K562 (cell line): Measurements from ENCODE around the gene RPUSD1. TPM values are rescaled to one million over a fixed set of nuclear protein-coding genes. Genes with fewer than 3 reads are reported as not detected.
A peak's percentile ranks its signal among the peaks of the same experiment; 100 is the strongest.

Source experiments
- BACH1 ChIP-seq: fragments of 200-800 bp; sonication (Bioruptor generic); IDR thresholded peaks from 2 replicates; pipeline ENCODE4 v1.6.1; 2016; ENCODE audit warnings: missing genetic modification characterization, missing compliant biosample characterization
- FOXJ2 ChIP-seq: fragments of 200-800 bp; sonication (Bioruptor generic); IDR thresholded peaks from 2 replicates; pipeline ENCODE4 v1.6.1; 2016; ENCODE audit warnings: missing genetic modification characterization, missing compliant biosample characterization
- GTF2A2 ChIP-seq: IDR thresholded peaks from 2 replicates; pipeline ENCODE4 v1.6.1; 2016; ENCODE audit warnings: mild to moderate bottlenecking, missing genetic modification characterization, missing compliant biosample characterization
- ILF3 ChIP-seq: fragments of 450-650 bp; IDR thresholded peaks from 2 replicates; pipeline ENCODE4 v1.6.1; 2018; ENCODE audit warnings: antibody characterized with exemption, mild to moderate bottlenecking, moderate library complexity, borderline replicate concordance
- KDM4B ChIP-seq, 2 experiments: fragments of 450-650 bp in 1 of 2; sonication (generic) in 1 of 2; IDR thresholded peaks; 2 replicates each; pipeline ENCODE4 v1.6.1; 2016 to 2017; ENCODE audit warnings: borderline replicate concordance in 2 of 2, antibody characterized with exemption in 1 of 2, low read depth in 1 of 2, mild to moderate bottlenecking in 1 of 2
- MCM7 ChIP-seq, 2 experiments: fragments of 450-650 bp; IDR thresholded peaks; 2 replicates each; pipeline ENCODE4 v1.6.1; 2016 to 2018
- NFIX ChIP-seq: fragments of 250-450 bp; sonication (Bioruptor Pico); IDR thresholded peaks from 2 replicates; pipeline ENCODE4 v1.4.0; 2020; ENCODE audit warnings: low read depth, mild to moderate bottlenecking, moderate library complexity
- NONO ChIP-seq, 2 experiments: fragments of 200-400 bp in 1 of 2; fragments of 450-650 bp in 1 of 2; formaldehyde crosslinking in 1 of 2; IDR thresholded peaks; 2 replicates each; pipeline ENCODE4 v1.6.1; 2017; ENCODE audit warnings: low read depth in 2 of 2, mild to moderate bottlenecking in 2 of 2, moderate library complexity in 2 of 2, low read length in 1 of 2
- PHB ChIP-seq: fragments of 250-450 bp; sonication (Bioruptor Pico); IDR thresholded peaks from 2 replicates; pipeline ENCODE4 v1.5.0; 2021
- RAD21 ChIP-seq, 2 experiments: fragments of 250-450 bp in 1 of 2; fragments of 450-650 bp in 1 of 2; sonication (Bioruptor Pico) in 1 of 2; formaldehyde crosslinking in 1 of 2; IDR thresholded peaks in 1 of 2; conservative IDR thresholded peaks in 1 of 2; 2 replicates each; pipeline versions ENCODE4 v1.4.0 to v1.8.0; 2020 to 2022; ENCODE audit warnings: mild to moderate bottlenecking in 2 of 2, moderate library complexity in 1 of 2
- SIN3B ChIP-seq: fragments of 450-650 bp; IDR thresholded peaks from 2 replicates; pipeline ENCODE4 v1.6.1; 2017; ENCODE audit warnings: low read depth, mild to moderate bottlenecking, moderate library complexity
- SMAD2 ChIP-seq: fragments of 150-350 bp; IDR thresholded peaks from 2 replicates; pipeline ENCODE4 v1.6.1; 2014; ENCODE audit warnings: low read depth, mild to moderate bottlenecking, low read length
- ZBTB7A ChIP-seq: IDR thresholded peaks from 2 replicates; pipeline ENCODE4 v1.6.1; 2011; ENCODE audit warnings: low read depth, mild to moderate bottlenecking, low read length, moderate library complexity, borderline replicate concordance; ENCODE audit not compliant: control insufficient read depth
- ZNF75A ChIP-seq: fragments of 450-650 bp; formaldehyde crosslinking; IDR thresholded peaks from 2 replicates; pipeline ENCODE4 v1.4.0; 2020; ENCODE audit warnings: mild to moderate bottlenecking
- ZSCAN32 ChIP-seq: fragments of 450-650 bp; formaldehyde crosslinking; IDR thresholded peaks from 2 replicates; pipeline ENCODE4 v1.4.0; 2020; ENCODE audit warnings: mild to moderate bottlenecking, moderate library complexity
- polyA plus RNA-seq, 8 experiments: library from polyadenylated mRNA; depleted of rRNA in 4 of 8; stranded (reverse) in 5 of 8; unstranded in 3 of 8; fragments of >200 nt; fragmentation: Nextera tagmentation in 2 of 8; fragmentation: Illumina TruSeq in 1 of 8; extraction: Ambion mirVana in 2 of 8; extraction: Trizol in 1 of 8; gene quantifications; 2 replicates each; pipeline versions ENCODE4 v1.2.1 to v1.2.3, GENCODE V29; 2011 to 2014; ENCODE audit warnings: inconsistent platforms in 1 of 8, missing spikeins in 1 of 8
- total RNA-seq, 7 experiments: library from RNA; depleted of rRNA in 6 of 7; stranded (reverse); fragments of >200 nt in 6 of 7; fragmentation: Illumina TruSeq in 2 of 7; extraction: Trizol in 2 of 7; gene quantifications; 2 replicates each; pipeline versions ENCODE4 v1.2.1 to v1.2.3, GENCODE V29; 2011 to 2021; ENCODE audit warnings: low replicate concordance in 1 of 7
- TF ChIP-seq, protein P1 (sequence below), 2 experiments: IDR thresholded peaks; 2 replicates each; pipeline ENCODE4 v1.6.1; 2012; ENCODE audit warnings: improper control_type of control experiment in 2 of 2, low read depth in 2 of 2, low read length in 2 of 2, borderline replicate concordance in 1 of 2
- TF ChIP-seq, protein P2 (sequence below): fragments of 450-650 bp; formaldehyde crosslinking; IDR thresholded peaks from 2 replicates; pipeline ENCODE4 v1.4.0; 2022; ENCODE audit warnings: missing genetic modification characterization
- TF ChIP-seq, protein P3 (sequence below): sonication (generic); formaldehyde crosslinking; IDR thresholded peaks from 2 replicates; pipeline ENCODE4 v1.8.0; 2022; ENCODE audit warnings: missing genetic modification reagents, mild to moderate bottlenecking, borderline replicate concordance
- TF ChIP-seq, protein P4 (sequence below): sonication (generic); formaldehyde crosslinking; IDR thresholded peaks from 2 replicates; pipeline ENCODE4 v1.8.1; 2023; ENCODE audit warnings: mild to moderate bottlenecking, missing genetic modification reagents

Gene RPUSD1
- total and polyA plus RNA-seq, 9 of the 15 experiments (the other 6 are each of a cell fraction or from before 2014, with no cell fraction given) = 0.45 to 56.6 (median 12.0) TPM

DNA sequence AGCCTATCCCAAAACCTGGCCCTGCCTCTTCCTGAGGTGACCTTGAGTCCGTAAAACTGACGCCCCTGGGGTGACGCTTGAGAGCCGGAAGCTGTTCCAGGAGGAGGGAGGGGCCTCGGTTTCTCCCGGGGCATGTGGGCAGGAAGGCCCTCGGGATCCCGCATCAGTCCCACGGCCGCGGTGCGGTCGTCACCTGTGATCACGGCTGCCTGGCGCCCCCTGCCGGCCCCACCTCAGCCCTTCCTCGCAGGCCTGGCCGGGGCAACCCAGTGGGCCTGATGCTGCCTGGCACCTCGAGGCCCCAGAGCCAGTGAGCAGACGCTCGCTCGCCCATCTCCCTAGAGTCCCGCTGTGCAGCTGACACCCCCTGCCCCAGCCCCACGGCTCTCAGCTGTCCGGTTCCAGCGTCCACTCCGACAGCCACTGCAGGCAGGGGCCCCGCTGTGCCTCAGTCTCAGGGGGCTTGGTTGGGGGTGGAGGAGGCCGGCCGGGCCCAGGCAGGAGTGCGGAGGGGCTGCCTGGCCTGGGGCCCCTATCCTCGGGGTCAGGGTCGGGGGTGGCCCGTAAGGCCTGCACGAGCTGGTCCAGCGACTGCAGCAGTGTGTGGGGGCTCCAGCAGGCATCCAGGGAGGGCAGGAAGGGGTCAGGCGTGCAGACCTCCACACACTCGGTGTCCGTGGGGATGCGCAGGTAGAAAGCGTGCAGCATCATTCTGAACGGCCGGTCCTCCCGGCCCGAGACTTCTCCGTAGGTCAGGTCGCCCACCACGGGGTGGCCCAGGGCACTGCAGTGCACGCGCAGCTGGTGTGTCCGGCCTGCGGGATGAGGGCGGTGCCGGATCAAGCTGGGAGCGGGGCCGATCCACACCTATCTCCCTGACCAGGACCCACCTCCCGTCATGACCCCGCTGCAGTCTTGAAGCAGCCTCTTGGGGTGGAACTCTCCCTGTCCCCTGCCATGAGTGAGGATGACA is 2.3 kb downstream of the RPUSD1 start (continued):
- TF ChIP-seq, protein P1, sequence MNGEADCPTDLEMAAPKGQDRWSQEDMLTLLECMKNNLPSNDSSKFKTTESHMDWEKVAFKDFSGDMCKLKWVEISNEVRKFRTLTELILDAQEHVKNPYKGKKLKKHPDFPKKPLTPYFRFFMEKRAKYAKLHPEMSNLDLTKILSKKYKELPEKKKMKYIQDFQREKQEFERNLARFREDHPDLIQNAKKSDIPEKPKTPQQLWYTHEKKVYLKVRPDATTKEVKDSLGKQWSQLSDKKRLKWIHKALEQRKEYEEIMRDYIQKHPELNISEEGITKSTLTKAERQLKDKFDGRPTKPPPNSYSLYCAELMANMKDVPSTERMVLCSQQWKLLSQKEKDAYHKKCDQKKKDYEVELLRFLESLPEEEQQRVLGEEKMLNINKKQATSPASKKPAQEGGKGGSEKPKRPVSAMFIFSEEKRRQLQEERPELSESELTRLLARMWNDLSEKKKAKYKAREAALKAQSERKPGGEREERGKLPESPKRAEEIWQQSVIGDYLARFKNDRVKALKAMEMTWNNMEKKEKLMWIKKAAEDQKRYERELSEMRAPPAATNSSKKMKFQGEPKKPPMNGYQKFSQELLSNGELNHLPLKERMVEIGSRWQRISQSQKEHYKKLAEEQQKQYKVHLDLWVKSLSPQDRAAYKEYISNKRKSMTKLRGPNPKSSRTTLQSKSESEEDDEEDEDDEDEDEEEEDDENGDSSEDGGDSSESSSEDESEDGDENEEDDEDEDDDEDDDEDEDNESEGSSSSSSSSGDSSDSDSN (IDR thresholded peaks at IDR 0.05; ENCODE audit: borderline replicate concordance in 1 of 2, low read depth in 2 of 2, low read length in 2 of 2) = no peak
- TF ChIP-seq SIN3B (peak; percentile 61; the same call in 1 of the 2 replicates), GTF2A2 (tag) (no peak), ZSCAN32 (CRISPR knock-in tag) (0 out of 2 replicates have a peak, but pooled peaks have one; percentile 12), RAD21 (CRISPR knock-in tag; conservative IDR thresholded peaks at IDR 0.05 in 1 of 2, IDR thresholded peaks at IDR 0.05 in 1 of 2) (peak; percentile 76 to 84), BACH1 (tag) (no peak), MCM7 (IDR thresholded peaks at IDR 0.05) (no peak), ZBTB7A (0 out of 2 replicates have a peak, but pooled peaks have one; percentile 21), PHB (CRISPR knock-in tag) (no peak), ZNF75A (no peak), KDM4B (IDR thresholded peaks at IDR 0.05; ENCODE audit: borderline replicate concordance in 2 of 2, low read depth in 1 of 2) (no peak), NONO (IDR thresholded peaks at IDR 0.05; ENCODE audit: low read depth in 2 of 2, low read length in 1 of 2) (peak in 1 of 2 experiments; percentile 65; a peak in 1 of 4 replicates), ILF3 (no peak), NFIX (CRISPR knock-in tag) (no peak), FOXJ2 (tag) (no peak), SMAD2 (no peak)
- TF ChIP-seq, protein P2, sequence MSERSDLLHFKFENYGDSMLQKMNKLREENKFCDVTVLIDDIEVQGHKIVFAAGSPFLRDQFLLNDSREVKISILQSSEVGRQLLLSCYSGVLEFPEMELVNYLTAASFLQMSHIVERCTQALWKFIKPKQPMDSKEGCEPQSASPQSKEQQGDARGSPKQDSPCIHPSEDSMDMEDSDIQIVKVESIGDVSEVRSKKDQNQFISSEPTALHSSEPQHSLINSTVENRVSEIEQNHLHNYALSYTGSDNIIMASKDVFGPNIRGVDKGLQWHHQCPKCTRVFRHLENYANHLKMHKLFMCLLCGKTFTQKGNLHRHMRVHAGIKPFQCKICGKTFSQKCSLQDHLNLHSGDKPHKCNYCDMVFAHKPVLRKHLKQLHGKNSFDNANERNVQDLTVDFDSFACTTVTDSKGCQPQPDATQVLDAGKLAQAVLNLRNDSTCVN (CRISPR knock-in tag) = no peak
- TF ChIP-seq, protein P3, sequence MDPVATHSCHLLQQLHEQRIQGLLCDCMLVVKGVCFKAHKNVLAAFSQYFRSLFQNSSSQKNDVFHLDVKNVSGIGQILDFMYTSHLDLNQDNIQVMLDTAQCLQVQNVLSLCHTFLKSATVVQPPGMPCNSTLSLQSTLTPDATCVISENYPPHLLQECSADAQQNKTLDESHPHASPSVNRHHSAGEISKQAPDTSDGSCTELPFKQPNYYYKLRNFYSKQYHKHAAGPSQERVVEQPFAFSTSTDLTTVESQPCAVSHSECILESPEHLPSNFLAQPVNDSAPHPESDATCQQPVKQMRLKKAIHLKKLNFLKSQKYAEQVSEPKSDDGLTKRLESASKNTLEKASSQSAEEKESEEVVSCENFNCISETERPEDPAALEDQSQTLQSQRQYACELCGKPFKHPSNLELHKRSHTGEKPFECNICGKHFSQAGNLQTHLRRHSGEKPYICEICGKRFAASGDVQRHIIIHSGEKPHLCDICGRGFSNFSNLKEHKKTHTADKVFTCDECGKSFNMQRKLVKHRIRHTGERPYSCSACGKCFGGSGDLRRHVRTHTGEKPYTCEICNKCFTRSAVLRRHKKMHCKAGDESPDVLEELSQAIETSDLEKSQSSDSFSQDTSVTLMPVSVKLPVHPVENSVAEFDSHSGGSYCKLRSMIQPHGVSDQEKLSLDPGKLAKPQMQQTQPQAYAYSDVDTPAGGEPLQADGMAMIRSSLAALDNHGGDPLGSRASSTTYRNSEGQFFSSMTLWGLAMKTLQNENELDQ (CRISPR knock-in tag) = no peak
- TF ChIP-seq, protein P4, sequence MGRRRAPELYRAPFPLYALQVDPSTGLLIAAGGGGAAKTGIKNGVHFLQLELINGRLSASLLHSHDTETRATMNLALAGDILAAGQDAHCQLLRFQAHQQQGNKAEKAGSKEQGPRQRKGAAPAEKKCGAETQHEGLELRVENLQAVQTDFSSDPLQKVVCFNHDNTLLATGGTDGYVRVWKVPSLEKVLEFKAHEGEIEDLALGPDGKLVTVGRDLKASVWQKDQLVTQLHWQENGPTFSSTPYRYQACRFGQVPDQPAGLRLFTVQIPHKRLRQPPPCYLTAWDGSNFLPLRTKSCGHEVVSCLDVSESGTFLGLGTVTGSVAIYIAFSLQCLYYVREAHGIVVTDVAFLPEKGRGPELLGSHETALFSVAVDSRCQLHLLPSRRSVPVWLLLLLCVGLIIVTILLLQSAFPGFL = no peak
